IMR-90 (cell line): ENCODE measurements around the gene DDX19B. TPM values are rescaled to one million over a fixed set of nuclear protein-coding genes. Genes with fewer than 3 reads are reported as not detected.

Experiments
- ATAC-seq: fragments of 200-7000 bp; cut with Tn5 transposase; 2 replicates; pipeline ENCODE4 v1.9.1; 2020; ENCODE audit warnings: low read depth, mild to moderate bottlenecking, moderate library complexity
- BruUV-seq: library from RNA; stranded (reverse); fragments of 400-500 nt; replicated peaks from 2 replicates; lab custom pipeline; 2021; lab: Mats Ljungman, UMichigan
- CTCF ChIA-PET: fragments of 300-600 bp; formaldehyde crosslinking; extraction: SDS; loops from one replicate; lab custom pipeline; 2021; ENCODE audit warnings: antibody characterized with exemption; lab: Yijun Ruan, JAX
- POLR2A ChIA-PET: fragments of 300-600 bp; sonication (Branson Sonifier 250); formaldehyde crosslinking; loops from one replicate; lab custom pipeline; 2022; ENCODE audit warnings: antibody characterized with exemption; ENCODE audit not compliant: unreplicated experiment; lab: Charles Lee
- DNase-seq: peaks from one replicate; pipeline ENCODE4 v3.0.0; 2013
- H2AFZ ChIP-seq: replicated peaks from 2 replicates; pipeline ENCODE3; 2013; ENCODE audit warnings: low read length, mild to moderate bottlenecking; ENCODE audit not compliant: poor library complexity
- H2AK5ac ChIP-seq: 2 replicates; pipeline ENCODE4 v1.6.1; 2013; ENCODE audit warnings: low read depth, low read length, inconsistent platforms
- H2AK9ac ChIP-seq: replicated peaks from 2 replicates; pipeline ENCODE3; 2013; ENCODE audit warnings: mild to moderate bottlenecking, low read depth, low read length, moderate library complexity; ENCODE audit not compliant: poor library complexity
- H2BK120ac ChIP-seq: 2 replicates; pipeline ENCODE4 v1.6.1; 2013; ENCODE audit warnings: low read depth, low read length, inconsistent platforms
- H2BK15ac ChIP-seq: 3 replicates; pipeline ENCODE4 v1.6.1; 2013; ENCODE audit warnings: low read depth, low read length, inconsistent platforms
- H2BK20ac ChIP-seq: 2 replicates; pipeline ENCODE4 v1.6.1; 2013; ENCODE audit warnings: low read depth, mild to moderate bottlenecking, inconsistent platforms, low read length, moderate library complexity
- H2BK5ac ChIP-seq: 2 replicates; pipeline ENCODE4 v1.6.1; 2013; ENCODE audit warnings: mild to moderate bottlenecking, low read depth, low read length, inconsistent platforms; ENCODE audit not compliant: poor library complexity, severe bottlenecking
- H3K14ac ChIP-seq: replicated peaks from 2 replicates; pipeline ENCODE4 v1.6.1; 2013; ENCODE audit warnings: low read depth, low read length, inconsistent platforms
- H3K18ac ChIP-seq: 2 replicates; pipeline ENCODE4 v1.6.1; 2013; ENCODE audit warnings: low read depth, low read length, control low read depth
- H3K23ac ChIP-seq: 2 replicates; pipeline ENCODE4 v1.6.1; 2013; ENCODE audit warnings: low read depth, low read length, inconsistent platforms
- H3K27ac ChIP-seq: 2 replicates; pipeline ENCODE4 v1.5.1; 2013; ENCODE audit warnings: mild to moderate bottlenecking, control low read depth, low read length; ENCODE audit not compliant: insufficient read depth
- H3K27me3 ChIP-seq: 2 replicates; pipeline ENCODE4 v1.6.1; 2013; ENCODE audit warnings: low read length; ENCODE audit not compliant: control insufficient read depth, insufficient read depth
- H3K36me3 ChIP-seq: 2 replicates; pipeline ENCODE4 v1.6.1; 2013; ENCODE audit warnings: low read length, mixed read lengths; ENCODE audit not compliant: control insufficient read depth, insufficient read depth
- H3K4ac ChIP-seq: 2 replicates; pipeline ENCODE4 v1.6.1; 2013; ENCODE audit warnings: low read depth, low read length, inconsistent platforms
- H3K4me1 ChIP-seq: 2 replicates; pipeline ENCODE4 v1.6.1; 2013; ENCODE audit warnings: low read length, mixed read lengths; ENCODE audit not compliant: control insufficient read depth, insufficient read depth
- H3K4me2 ChIP-seq: 2 replicates; pipeline ENCODE4 v1.6.1; 2013; ENCODE audit warnings: low read depth, mild to moderate bottlenecking, control low read depth, low read length, moderate library complexity
- H3K4me3 ChIP-seq: 2 replicates; pipeline ENCODE4 v1.5.1; 2013; ENCODE audit warnings: low read depth, mild to moderate bottlenecking, control low read depth, low read length, moderate library complexity; ENCODE audit not compliant: insufficient read depth
- H3K56ac ChIP-seq: 2 replicates; pipeline ENCODE4 v1.6.1; 2013; ENCODE audit warnings: low read length, inconsistent platforms; ENCODE audit not compliant: insufficient read depth; ENCODE audit errors: extremely low read depth
- H3K79me1 ChIP-seq, 2 experiments: 2 replicates each; pipeline ENCODE4 v1.6.1; 2013; ENCODE audit warnings: low read length in 2 of 2, inconsistent platforms in 1 of 2, low read depth in 1 of 2
- H3K9ac ChIP-seq: 2 replicates; pipeline ENCODE4 v1.6.1; 2013; ENCODE audit warnings: low read depth, low read length, control low read depth
- H3K9me1 ChIP-seq: 2 replicates; pipeline ENCODE4 v1.6.1; 2013; ENCODE audit warnings: low read length, inconsistent platforms; ENCODE audit not compliant: insufficient read depth
- H3K9me3 ChIP-seq: 2 replicates; pipeline ENCODE4 v1.6.1; 2013; ENCODE audit warnings: low read length; ENCODE audit not compliant: control insufficient read depth, insufficient read depth
- H4K20me1 ChIP-seq: 2 replicates; pipeline ENCODE4 v1.6.1; 2013; ENCODE audit warnings: low read length, inconsistent platforms; ENCODE audit not compliant: insufficient read depth
- H4K5ac ChIP-seq: 2 replicates; pipeline ENCODE4 v1.6.1; 2013; ENCODE audit warnings: mild to moderate bottlenecking, low read depth, low read length, control low read depth
- H4K8ac ChIP-seq, 2 experiments: 2 replicates each; pipeline ENCODE4 v1.6.1; 2013; ENCODE audit warnings: low read depth in 2 of 2, low read length in 2 of 2, control low read depth in 1 of 2, inconsistent platforms in 1 of 2
- H4K91ac ChIP-seq: 2 replicates; pipeline ENCODE4 v1.6.1; 2013; ENCODE audit warnings: low read depth, low read length, inconsistent platforms; ENCODE audit not compliant: insufficient read depth
- CHD1 ChIP-seq: IDR thresholded peaks from 2 replicates; pipeline ENCODE4 v1.6.1; 2012; ENCODE audit warnings: low read depth, low read length, improper control_type of control experiment
- MAZ ChIP-seq: IDR thresholded peaks from 2 replicates; pipeline ENCODE4 v1.6.1; 2012; ENCODE audit warnings: low read depth, mild to moderate bottlenecking, low read length, improper control_type of control experiment, moderate library complexity, borderline replicate concordance
- RAD21 ChIP-seq: IDR thresholded peaks from 2 replicates; pipeline ENCODE4 v1.6.1; 2012; ENCODE audit warnings: low read length, improper control_type of control experiment
- RCOR1 ChIP-seq: IDR thresholded peaks from 2 replicates; pipeline ENCODE4 v1.6.1; 2012; ENCODE audit warnings: mild to moderate bottlenecking, low read length, improper control_type of control experiment; ENCODE audit not compliant: insufficient replicate concordance
- RFX5 ChIP-seq: IDR thresholded peaks from 2 replicates; pipeline ENCODE4 v1.8.0; 2012; ENCODE audit warnings: low read depth, mild to moderate bottlenecking, low read length, moderate library complexity
- SMC3 ChIP-seq: fragments of 150-350 bp; IDR thresholded peaks from 2 replicates; pipeline ENCODE4 v1.6.1; 2016; ENCODE audit warnings: low read depth, mild to moderate bottlenecking, antibody characterized with exemption, low read length, moderate library complexity
- USF2 ChIP-seq: fragments of 150-350 bp; IDR thresholded peaks from 2 replicates; pipeline ENCODE4 v1.6.1; 2017; ENCODE audit warnings: mild to moderate bottlenecking, antibody characterized with exemption, low read length, low read depth
- WGBS, 2 experiments: methylation state at CpG; one replicate each; pipeline versions ENCODE4 v1.1.5 to v1.1.7; 2013; ENCODE audit warnings: missing lambda C conversion rate in 2 of 2; ENCODE audit not compliant: insufficient read length in 1 of 2; ENCODE audit errors: extremely low coverage in 2 of 2; 5-methylcytosine and 5-hydroxymethylcytosine counted together
- dilution Hi-C: fragments of 300-500 bp; cut with HindIII; formaldehyde crosslinking; loops from one replicate; pipeline ENCODE4 v1.14.3; 2018; ENCODE audit warnings: low sequenced_read_pairs; ENCODE audit not compliant: unreplicated experiment
- in situ Hi-C: fragments of 300-500 bp; cut with MboI; formaldehyde crosslinking; loops from 3 replicates; pipeline ENCODE4 v1.14.3; 2019; ENCODE audit warnings: low sequenced_read_pairs, inconsistent platforms, mixed read lengths
- intact Hi-C: fragments of 100-400 bp; cut with micrococcal nuclease; formaldehyde crosslinking; loops from 2 replicates; pipeline ENCODE4 v1.10.0; 2022
- polyA plus RNA-seq, 3 experiments: library from polyadenylated mRNA; depleted of rRNA; stranded (reverse); fragments of >200 nt; gene quantifications; 2 replicates each; pipeline ENCODE4 v1.2.3, GENCODE V29; 2012; ENCODE audit warnings: low replicate concordance in 1 of 3
- total RNA-seq: library from RNA; depleted of rRNA; stranded (reverse); fragments of >200 nt; gene quantifications from 2 replicates; pipeline ENCODE4 v1.2.3, GENCODE V29; 2012
- TF ChIP-seq, protein P1 (sequence below): conservative IDR thresholded peaks from 2 replicates; pipeline ENCODE4 v1.5.1; 2012; ENCODE audit warnings: mild to moderate bottlenecking, low read depth, low read length, improper control_type of control experiment

Gene DDX19B
- total and polyA plus RNA-seq, 2 of the 4 experiments (the other 2 are of a cell fraction), result 33.3 to 41.0 TPM

DNA sequence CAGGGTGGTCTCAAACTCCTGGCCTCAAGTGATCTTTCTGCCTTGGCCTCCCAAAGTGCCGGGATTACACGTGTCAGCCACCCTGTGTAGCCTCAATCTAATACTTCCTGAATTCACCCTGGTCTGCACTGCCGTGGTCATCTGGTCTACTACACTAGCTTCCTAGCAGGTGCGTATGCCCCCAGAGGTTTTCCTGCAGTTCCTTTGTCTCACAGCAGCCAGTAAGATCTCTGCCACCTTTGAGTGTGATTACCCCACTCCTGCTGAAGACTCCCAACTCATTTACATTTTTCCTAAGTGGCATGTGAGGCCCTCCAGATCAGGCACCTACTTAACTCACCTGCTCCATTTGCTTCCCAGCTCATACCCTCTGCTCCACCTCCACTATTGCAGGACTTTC is 42.6 kb downstream of the DDX19B start:
- Histone ChIP-seq H2AK5ac (no peak overlapping the region), H3K9ac (no peak overlapping the region), H3K36me3 (no peaks in the 10 kb centered on the region), H3K9me3 (no peaks in the 10 kb centered on the region), H3K27ac (no peak overlapping the region), H3K23ac (no peak overlapping the region), H2BK5ac (no peak overlapping the region), H4K20me1 (no peaks in the 10 kb centered on the region), H3K56ac (no peak overlapping the region), H3K4me3 (no peak overlapping the region), H3K27me3 (no peaks in the 10 kb centered on the region), H2BK120ac (no peak overlapping the region), H2BK15ac (no peak overlapping the region), H4K5ac (no peak overlapping the region), H3K18ac (no peak overlapping the region), H4K91ac (no peak overlapping the region), H3K9me1 (no peaks in the 10 kb centered on the region), H4K8ac (no peak overlapping the region), H2BK20ac (no peak overlapping the region), H3K79me1 (peaks cover 5 to 10% of the 10 kb centered on the region in 2 experiments; a peak in 3 of 4 replicates), H3K14ac (no peak overlapping the region), H3K4me2 (no peak overlapping the region), H2AK9ac (no peak overlapping the region), H2AFZ (no peak overlapping the region), H3K4ac (no peak overlapping the region), H3K4me1 (no peaks in the 10 kb centered on the region)
- no peak for TF ChIP-seq RCOR1
- no peak for TF ChIP-seq SMC3
- no peak for TF ChIP-seq CHD1
- no peak for TF ChIP-seq MAZ
- TF ChIP-seq RAD21, result no peak
- TF ChIP-seq RFX5, result no peak
- TF ChIP-seq, protein P1, sequence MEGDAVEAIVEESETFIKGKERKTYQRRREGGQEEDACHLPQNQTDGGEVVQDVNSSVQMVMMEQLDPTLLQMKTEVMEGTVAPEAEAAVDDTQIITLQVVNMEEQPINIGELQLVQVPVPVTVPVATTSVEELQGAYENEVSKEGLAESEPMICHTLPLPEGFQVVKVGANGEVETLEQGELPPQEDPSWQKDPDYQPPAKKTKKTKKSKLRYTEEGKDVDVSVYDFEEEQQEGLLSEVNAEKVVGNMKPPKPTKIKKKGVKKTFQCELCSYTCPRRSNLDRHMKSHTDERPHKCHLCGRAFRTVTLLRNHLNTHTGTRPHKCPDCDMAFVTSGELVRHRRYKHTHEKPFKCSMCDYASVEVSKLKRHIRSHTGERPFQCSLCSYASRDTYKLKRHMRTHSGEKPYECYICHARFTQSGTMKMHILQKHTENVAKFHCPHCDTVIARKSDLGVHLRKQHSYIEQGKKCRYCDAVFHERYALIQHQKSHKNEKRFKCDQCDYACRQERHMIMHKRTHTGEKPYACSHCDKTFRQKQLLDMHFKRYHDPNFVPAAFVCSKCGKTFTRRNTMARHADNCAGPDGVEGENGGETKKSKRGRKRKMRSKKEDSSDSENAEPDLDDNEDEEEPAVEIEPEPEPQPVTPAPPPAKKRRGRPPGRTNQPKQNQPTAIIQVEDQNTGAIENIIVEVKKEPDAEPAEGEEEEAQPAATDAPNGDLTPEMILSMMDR, result no peak
- TF ChIP-seq USF2, result no peak
- ATAC-seq (no peak), DNase-seq (no peak)
- dilution Hi-C loops (no loop called here), in situ Hi-C loops (no loop called here), intact Hi-C loops (no loop called here)
- 100% methylated on average over 3 of the region's 4 CpGs; no CpG with 5 or more reads in 1 of the 2 experiments for WGBS, 2 experiments
- ChIA-PET POLR2A (no interaction called here), CTCF (no interaction called here)
- BruUV-seq, result no TSS peak
